DLD1 (cell line): ENCODE results near the gene DUSP8.
"Not testable (repeated sequence)": the region's sequence is repeated elsewhere in the genome, so short reads cannot be mapped to it uniquely, and the experiment has no call there.

Experiments used
- in situ Hi-C: cut with HindIII; loops from 2 replicates; pipeline ENCODE4 v1.10.0; 2017; ENCODE audit warnings: low sequenced_read_pairs

Gene DUSP8, protein sequence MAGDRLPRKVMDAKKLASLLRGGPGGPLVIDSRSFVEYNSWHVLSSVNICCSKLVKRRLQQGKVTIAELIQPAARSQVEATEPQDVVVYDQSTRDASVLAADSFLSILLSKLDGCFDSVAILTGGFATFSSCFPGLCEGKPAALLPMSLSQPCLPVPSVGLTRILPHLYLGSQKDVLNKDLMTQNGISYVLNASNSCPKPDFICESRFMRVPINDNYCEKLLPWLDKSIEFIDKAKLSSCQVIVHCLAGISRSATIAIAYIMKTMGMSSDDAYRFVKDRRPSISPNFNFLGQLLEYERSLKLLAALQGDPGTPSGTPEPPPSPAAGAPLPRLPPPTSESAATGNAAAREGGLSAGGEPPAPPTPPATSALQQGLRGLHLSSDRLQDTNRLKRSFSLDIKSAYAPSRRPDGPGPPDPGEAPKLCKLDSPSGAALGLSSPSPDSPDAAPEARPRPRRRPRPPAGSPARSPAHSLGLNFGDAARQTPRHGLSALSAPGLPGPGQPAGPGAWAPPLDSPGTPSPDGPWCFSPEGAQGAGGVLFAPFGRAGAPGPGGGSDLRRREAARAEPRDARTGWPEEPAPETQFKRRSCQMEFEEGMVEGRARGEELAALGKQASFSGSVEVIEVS

DNA sequence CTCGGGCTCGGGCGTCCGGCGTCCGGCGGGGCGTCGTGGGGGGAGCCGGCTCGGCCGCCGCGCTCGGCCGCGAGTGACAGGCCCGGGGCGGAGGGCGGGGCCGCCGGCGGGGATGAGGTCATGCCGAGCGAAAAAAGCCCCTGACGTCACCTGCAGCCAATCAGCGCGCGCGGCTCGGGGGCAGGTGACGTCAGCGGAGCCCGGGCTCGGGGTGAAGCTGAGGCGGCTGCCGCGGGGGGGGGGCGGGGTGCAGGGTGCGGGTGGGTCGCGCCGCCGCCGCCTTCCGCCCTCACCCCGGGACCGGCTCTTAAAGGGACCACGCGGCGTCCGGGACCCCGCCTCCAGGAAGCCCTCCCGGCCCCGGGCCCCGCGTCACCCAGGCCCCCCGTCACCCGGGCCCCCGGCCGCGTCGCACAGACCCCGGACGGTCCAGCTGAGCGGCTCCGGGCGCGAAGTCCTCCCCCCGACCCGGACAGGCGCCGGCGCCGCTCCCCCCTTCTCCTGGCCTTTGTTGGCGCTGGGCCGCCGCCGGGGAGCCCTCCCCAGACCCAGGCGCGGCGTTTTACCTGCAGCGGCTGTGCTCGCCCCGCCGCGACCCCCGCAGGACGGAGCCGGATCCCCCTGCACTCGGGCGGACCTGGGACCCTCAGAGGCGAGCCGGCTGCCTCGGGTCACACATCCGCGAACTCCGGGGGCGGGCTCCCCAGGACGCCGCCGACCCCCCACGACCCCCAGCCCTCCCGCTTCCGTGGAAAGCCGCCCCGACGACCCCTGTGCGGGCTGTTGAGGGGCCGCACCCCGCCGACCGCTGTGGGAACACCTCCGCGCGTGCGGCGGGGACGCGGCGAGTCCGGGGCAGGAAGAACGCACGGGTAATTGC lies at the start of gene DUSP8:
DUSP8 (minus strand) TSS at position 75 of the 880 bp plus-strand sequence. CDS start 6,445 bp downstream, outside the sequence.
- in situ Hi-C loops = no loop called here

DNA sequence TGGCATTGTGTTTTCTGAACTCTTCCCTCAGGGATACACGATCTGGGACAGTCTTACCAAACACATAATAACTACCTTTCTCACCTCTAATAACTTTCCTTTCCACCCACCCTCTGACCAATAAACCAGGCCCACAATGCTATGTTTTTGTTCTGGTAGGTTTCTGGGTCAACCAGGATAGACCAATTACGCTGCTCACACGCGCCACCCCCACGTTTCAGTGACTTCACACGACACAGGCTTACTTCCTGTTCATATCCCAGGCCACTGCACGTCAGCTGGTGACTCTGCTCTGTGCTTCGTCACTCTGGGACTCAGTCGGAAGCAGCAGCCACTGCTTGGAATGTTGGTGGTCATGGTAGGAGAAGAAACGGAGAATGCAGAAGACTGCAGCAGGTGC lies 47.4 kb upstream of the DUSP8 start:
- in situ Hi-C loops = no loop called here

DNA sequence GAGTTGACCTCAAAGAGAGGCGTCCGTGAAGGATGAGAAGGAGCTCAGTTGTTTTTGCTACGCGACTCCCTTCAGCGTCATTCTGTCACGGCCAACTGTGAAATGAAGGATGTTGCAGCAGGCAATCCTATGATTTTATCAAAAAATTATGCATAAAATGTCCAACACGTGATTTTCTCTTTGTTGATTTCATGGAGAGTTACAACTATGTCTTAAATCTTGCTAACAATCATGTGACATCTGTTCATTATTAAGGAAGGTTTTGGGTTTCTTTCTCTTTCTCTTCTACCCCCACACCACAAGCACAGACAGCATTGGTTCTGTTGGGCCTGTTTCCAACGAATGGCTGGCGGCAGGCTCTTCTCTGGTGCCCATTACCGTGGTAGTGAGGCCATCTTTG lies 46.2 kb upstream of the DUSP8 start:
- in situ Hi-C loops = no loop called here

DNA sequence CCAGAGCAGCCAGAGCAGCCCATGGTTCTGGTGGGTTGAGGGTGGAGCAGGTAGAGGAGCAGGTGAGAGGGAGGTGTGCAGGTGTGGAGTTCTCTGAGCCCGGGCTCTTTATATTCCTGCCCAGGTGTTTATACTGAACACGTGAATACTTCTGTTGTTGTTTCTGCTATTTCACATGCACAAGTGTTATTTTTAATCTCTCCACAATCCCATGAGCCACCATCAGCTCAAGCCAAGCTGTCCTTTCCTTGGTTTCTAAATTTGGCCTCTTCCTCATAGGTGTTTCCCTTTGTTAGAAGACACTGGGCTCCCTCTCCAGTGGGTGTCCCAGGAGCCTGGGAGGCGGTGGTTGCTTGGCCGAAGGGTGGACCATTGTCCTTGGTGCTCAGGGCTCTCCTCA lies 36.3 kb upstream of the DUSP8 start, which contains the start of gene KRTAP5-3:
KRTAP5-3 (minus strand) TSS at position 101 of the 400 bp plus-strand sequence; CDS start at position 23, 78 bp downstream.
- in situ Hi-C loops = no loop called here

DNA sequence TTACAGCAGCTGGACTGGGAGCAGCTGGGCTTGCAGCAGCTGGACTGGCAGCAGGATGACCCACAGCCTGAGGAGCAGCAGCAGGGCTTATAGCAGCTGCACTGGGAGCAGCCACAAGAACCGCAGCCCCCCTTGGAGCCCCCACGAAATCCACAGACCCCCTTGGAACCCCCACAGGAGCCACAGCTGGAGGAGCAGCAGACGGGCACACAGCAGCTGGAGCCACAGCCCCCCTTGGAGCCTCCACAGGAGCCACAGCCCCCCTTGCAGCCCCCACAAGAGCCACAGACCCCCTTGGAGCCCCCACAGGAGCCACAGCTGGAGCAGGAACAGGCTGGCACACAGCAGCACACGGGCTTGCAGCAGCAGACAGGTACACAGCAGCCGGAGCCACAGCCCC lies 35.8 kb upstream of the DUSP8 start:
- in situ Hi-C loops = not testable (repeated sequence)

DNA sequence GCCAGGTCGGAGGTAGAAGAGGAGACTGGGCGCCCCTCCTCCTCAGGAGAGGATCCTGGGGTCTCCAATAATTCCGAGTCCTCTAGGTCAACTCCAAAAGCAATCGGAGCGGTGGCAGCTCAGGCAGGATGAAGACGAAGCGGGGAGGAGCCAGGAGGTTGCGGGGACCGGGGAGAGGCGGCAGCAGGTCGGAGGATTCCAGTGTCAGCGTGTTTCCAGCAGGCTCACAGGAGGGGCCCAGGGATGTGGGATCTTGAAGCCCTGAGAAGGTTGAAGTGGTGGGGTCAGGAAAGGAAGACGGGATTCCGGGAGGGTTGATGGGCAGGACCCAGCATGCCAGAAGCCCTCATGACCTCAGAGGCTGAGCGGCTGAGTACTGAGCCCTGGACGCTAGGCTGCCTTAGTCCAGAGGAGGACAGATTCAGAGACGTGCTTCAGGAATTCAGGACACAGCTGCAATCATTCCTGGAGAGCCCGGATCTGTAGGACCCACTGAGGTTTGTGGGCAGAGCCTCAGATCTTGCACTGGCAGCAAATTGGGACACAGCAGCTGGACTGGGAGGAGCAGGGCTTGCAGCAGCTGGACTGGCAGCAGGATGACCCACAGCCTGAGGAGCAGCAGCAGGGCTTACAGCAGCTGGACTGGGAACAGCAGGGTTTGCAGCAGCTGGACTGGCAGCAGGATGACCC lies 35.2 kb upstream of the DUSP8 start:
- in situ Hi-C loops = not testable (repeated sequence)

DNA sequence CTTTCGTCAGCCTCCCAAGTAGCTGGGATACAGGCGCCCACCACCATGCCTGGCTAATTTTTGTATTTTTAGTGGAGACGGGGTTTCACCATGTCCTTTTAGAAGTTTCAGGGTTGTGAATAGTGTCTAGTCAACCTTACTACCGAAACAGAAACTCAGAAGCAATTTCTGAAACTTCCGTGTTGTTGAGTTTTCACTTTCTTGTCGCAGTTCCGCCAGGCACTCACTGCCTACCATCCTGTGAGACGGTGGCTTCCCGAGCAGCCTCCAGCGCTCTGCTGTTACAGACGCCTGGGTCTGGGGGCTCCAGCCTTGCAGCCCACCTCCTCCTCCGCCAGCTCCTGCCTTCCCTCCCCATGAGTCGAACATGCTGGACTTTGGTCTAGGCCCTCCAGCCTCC lies 33.9 kb upstream of the DUSP8 start:
- in situ Hi-C loops = not testable (repeated sequence)

DNA sequence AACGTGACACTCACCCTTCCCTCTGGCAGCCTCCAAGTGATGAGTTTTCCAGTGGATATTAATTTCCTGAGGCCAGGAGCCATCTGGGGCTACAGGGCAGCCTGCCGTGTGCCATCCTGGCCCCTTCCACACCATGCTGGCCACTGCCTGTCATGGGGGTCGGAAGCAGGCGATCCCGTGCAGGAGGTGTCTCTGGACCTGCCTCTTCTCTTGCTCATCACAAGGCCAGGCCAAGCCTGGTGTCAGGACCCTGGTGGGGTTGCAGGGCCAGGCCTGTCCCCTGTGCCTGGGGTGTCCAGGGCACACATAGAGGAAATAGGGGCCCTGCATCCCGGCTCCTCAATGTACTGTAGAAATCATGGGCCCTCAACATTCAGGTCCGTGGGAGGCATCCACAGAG lies 32.6 kb upstream of the DUSP8 start:
- in situ Hi-C loops = no loop called here

DNA sequence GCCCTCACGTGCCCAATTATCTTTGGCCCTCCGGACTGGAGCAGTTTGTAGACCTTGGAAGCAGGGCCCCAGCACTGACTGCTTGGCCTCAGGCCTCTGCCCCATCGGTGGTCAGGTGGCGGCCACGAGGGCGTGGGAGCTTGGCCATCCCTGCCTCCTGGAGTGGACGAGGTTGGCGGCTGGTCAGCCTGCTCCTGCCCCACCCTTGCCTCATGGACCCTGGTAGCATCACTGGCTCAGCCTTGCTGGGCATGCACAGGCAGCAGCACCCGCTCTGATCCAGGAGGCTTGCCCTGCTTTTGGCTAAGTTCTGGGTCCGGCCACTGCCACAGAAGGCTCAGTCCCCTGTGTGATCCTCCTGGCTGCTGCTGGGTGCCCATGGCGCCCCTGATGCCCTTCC lies 32.1 kb upstream of the DUSP8 start:
- in situ Hi-C loops = no loop called here

GRCh38 chr11:1603629-1604028 lies 31.6 kb upstream of the DUSP8 start:
- in situ Hi-C loops = no loop called here

DNA sequence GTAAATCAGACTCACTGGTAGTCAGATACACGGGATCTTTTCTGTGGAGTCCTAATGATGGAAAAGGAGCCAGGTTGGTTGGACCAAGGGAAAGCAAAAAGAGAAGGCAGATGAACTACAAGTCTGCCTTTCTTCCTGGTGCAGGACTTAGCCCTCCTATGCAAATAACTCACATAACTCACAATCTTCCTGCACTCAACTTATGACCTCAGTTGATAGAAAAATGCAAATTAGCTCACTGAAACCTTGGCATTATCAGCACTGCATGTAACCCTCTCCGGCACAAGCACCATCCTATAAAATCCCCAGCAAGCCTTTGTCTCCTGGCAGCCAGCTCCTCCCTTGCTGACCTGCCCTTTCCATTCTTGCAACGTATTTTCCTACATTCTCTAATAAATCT lies 29.6 kb upstream of the DUSP8 start:
- in situ Hi-C loops = not testable (repeated sequence)

DNA sequence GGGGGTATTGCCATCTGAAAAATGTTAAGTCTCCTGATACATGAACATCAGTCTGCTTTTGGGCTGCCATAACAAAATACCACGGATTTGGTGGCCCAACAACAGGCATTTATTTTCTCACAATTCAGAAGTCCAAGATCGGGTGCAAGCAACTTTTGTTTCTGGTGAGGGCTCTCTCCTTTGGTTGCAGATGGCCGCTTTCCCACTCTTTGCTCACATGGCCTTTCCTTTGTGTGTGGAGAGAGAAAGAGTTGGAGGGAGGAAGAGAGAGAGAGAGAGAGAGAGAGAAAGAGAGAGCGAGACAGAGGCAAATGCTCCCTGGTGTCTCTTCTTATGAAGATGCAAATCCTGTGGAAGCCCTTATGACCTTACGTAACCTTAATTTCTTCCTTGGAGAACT lies 28.6 kb upstream of the DUSP8 start:
- in situ Hi-C loops = no loop called here

GRCh38 chr11:1598816-1599215 lies 26.7 kb upstream of the DUSP8 start:
- in situ Hi-C loops = no loop called here

DNA sequence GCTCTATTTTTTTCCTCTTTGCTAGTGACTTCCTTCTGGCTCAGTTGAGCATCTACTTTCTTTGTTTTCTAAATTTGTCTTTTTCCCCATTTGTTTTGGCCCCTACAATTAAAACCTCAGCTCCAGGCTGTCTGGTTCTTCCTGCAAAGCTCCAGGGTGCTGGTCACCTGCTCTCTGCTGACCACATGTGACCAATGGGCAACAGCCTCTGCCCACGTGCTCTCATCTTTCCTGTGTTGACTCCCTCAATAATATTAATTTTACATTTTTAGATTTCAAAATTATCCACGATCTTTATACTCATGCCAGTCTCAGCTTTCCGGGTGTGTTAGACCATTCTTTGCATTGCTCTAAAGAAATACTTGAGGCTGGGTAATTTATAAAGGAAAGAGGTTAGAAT lies 26.3 kb upstream of the DUSP8 start:
- in situ Hi-C loops = not testable (repeated sequence)

DNA sequence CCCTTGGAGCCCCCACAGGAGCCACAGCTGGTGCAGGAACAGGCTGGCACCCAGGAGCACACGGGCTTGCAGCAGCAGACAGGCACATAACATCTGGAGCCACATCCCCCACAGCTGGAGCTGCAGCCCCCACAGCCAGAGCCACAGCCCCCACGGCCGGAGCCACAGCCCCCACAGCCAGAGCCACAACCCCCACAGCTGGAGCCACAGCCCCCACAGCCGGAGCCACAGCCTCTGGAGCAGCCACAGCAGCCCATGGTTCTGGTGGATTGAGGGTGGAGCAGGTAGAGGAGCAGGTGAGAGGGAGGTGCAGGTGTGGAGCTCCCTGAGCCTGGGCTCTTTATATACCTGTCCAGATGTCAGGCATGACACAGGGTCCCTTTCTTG lies 25.9 kb upstream of the DUSP8 start, which contains the start of gene KRTAP5-2:
KRTAP5-2 (minus strand) TSS at position 301 of the 387 bp plus-strand sequence; CDS start at position 257, 44 bp downstream.
- in situ Hi-C loops = no loop called here

GRCh38 chr11:1597331-1597993 lies 25.4 kb upstream of the DUSP8 start:
- in situ Hi-C loops = no loop called here

- in situ Hi-C loops = not testable (repeated sequence)
Measured at GRCh38 chr11:1596576-1597121, 24.6 kb upstream of the DUSP8 start.

DNA sequence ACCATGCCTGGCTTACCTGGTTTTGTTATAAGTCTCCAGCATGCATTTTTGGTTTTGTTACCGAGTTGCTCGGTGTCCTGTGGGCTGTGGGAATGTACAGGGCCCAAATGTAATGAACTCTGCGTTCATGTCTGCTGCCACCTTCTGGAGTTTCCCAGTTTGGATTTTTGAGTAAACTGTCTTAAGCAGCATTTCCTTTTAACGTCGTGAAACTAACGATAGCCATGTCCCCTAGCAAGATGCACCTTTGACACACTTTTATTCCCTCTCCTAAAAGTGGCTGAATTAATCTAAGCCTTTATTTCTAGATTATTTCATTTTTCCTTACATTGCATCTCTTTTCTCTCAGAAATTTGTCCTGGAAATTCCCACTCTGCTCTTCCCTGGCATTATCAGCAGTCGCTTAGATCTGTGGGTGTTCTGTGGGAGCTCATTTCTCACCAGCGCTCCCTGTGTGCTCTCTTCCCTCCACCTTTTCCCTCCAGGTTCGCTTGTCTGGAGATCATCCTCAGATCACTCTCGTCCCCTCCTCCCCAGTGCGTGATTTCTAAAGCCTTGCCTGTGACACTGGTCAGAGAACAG lies 24.0 kb upstream of the DUSP8 start:
- in situ Hi-C loops = not testable (repeated sequence)

DNA sequence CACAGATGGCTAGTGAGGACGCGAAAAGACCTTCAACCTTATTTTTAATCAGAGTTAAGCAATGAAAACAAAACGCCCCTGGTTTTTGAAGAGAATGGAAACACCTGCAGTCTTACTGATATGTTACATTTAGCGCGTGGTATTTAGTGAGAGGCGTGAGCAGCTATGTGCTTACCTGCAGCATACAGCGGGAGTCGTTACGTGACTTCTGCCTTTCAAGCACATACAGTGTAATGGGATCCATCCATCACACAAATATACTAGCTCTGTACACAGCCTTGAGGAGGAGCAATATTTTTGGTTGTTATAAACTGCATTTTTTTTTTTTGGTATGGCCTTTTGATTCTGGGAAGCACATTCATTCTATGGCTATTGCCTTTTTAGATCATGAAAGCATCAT lies 20.6 kb upstream of the DUSP8 start:
- in situ Hi-C loops = no loop called here
